Right renal pelvis (tissue), 4 donors: Measurements from ENCODE around the gene NTRK1. TPM values are rescaled to one million over a fixed set of nuclear protein-coding genes. Genes with fewer than 3 reads are reported as not detected.

Source experiments
- DNase-seq, 4 donors: peaks; one replicate each; pipeline ENCODE4 v3.0.0-alpha.2; 2013; ENCODE audit warnings: low read depth in 4 of 4, low spot score in 3 of 4, missing footprints in 1 of 4
- polyA plus RNA-seq, 4 donors: library from polyadenylated mRNA; unstranded; fragments of 120-200 nt; gene quantifications; one replicate each; pipeline ENCODE4 v1.2.1, GENCODE V29; 2013; ENCODE audit not compliant: insufficient read length in 4 of 4

Gene NTRK1
- polyA plus RNA-seq, 4 donors = 0.98 to 2.1 (median 1.3) TPM

- no peak for DNase-seq
Observed at GRCh38 chr1:156877433-156878170, 16.9 kb downstream of the NTRK1 start.

GRCh38 chr1:156879876-156880275 is 19.2 kb downstream of the NTRK1 start:
- DNase-seq = no peak

GRCh38 chr1:156880473-156880872 is 19.8 kb downstream of the NTRK1 start:
- no peak for DNase-seq

- DNase-seq = no peak
Observed at GRCh38 chr1:156881101-156881500, 20.4 kb downstream of the NTRK1 start.

GRCh38 chr1:156881663-156882062 is 21.0 kb downstream of the NTRK1 start:
- DNase-seq = no peak

- no peak for DNase-seq
Observed at GRCh38 chr1:156882543-156882942, 21.9 kb downstream of the NTRK1 start.

- DNase-seq = no peak
Observed at GRCh38 chr1:156883919-156884318, 23.3 kb downstream of the NTRK1 start.

GRCh38 chr1:156884560-156885184 is 24.0 kb downstream of the NTRK1 start:
- DNase-seq = no peak

- no peak for DNase-seq
Observed at GRCh38 chr1:156885314-156885713, 24.6 kb downstream of the NTRK1 start.

GRCh38 chr1:156885880-156886355 is 25.3 kb downstream of the NTRK1 start:
- DNase-seq = no peak

GRCh38 chr1:156886583-156887281 is 26.1 kb downstream of the NTRK1 start:
- DNase-seq = no peak

GRCh38 chr1:156887317-156887716 is 26.7 kb downstream of the NTRK1 start:
- DNase-seq = no peak

- DNase-seq = no peak
Observed at GRCh38 chr1:156887734-156888133, 27.1 kb downstream of the NTRK1 start.

GRCh38 chr1:156889802-156890580 is 29.3 kb downstream of the NTRK1 start:
- peak; percentile 67 to 75 (median 68) for DNase-seq

- peak; percentile 80 to 87 (median 86) for DNase-seq
Observed at GRCh38 chr1:156892190-156893047, 31.8 kb downstream of the NTRK1 start.

- DNase-seq = peak in 2 of 4 donors; percentile 38 to 56
Observed at GRCh38 chr1:156893048-156893953, 32.6 kb downstream of the NTRK1 start, which contains the start of gene PEAR1. Gene PEAR1 (plus strand): TSS chr1:156893718. CDS start chr1:156903927, 10,209 bp downstream.

GRCh38 chr1:156894001-156894400 is 33.3 kb downstream of the NTRK1 start:
- no peak for DNase-seq

GRCh38 chr1:156894711-156895454 is 34.2 kb downstream of the NTRK1 start:
- DNase-seq = no peak
